ENCODE data around the gene NR3C1. TPM values are rescaled to one million over a fixed set of nuclear protein-coding genes. Genes with fewer than 3 reads are reported as not detected.

NR3C1 gene
- total and polyA plus RNA-seq, 2 of the 4 experiments (the other 2 are of a cell fraction) = 13.7 to 77.4 TPM

GRCh38 chr5:143230676-143230996 lies 172.8 kb downstream of the NR3C1 start:
- no peak overlapping the region for H4K5ac ChIP-seq (ENCODE audit: low read depth, low read length)
- H3K79me1 ChIP-seq (ENCODE audit: low read depth in 1 of 2, low read length in 2 of 2) = no peaks in the 10 kb centered on the region
- dilution Hi-C loops (cut with HindIII; ENCODE audit: low sequenced_read_pairs, unreplicated experiment) = no loop called here
- H2AK5ac ChIP-seq (ENCODE audit: low read depth, low read length) = no peak overlapping the region
- in situ Hi-C loops (cut with MboI; ENCODE audit: low sequenced_read_pairs) = no loop called here
- no peak overlapping the region for H3K9ac ChIP-seq (ENCODE audit: low read depth, low read length)
- no peak overlapping the region for H3K4me3 ChIP-seq (ENCODE audit: insufficient read depth, low read depth, low read length)
- peak overlapping the region; percentile 43; the same call in 1 of the 2 replicates for H2BK20ac ChIP-seq (ENCODE audit: low read depth, low read length)
- H4K91ac ChIP-seq (ENCODE audit: insufficient read depth, low read depth, low read length) = no peak overlapping the region
- DNase-seq (no peak), ATAC-seq (ENCODE audit: low read depth) (no peak)
- no peaks in the 10 kb centered on the region for H3K36me3 ChIP-seq (ENCODE audit: control insufficient read depth, insufficient read depth, low read length)
- H2BK120ac ChIP-seq (ENCODE audit: low read depth, low read length) = peak overlapping the region; percentile 1; the same call in 1 of the 2 replicates
- no peak overlapping the region for H3K4me2 ChIP-seq (ENCODE audit: low read depth, low read length)
- no peak overlapping the region for H3K27ac ChIP-seq (ENCODE audit: insufficient read depth, low read length)
- no peak overlapping the region for H4K8ac ChIP-seq (ENCODE audit: low read depth in 2 of 2, low read length in 2 of 2)
- 84% methylated on average over 3 of the region's 6 CpGs; no CpG with 5 or more reads in 1 of the 2 experiments for WGBS, 2 experiments (ENCODE audit: extremely low coverage in 2 of 2, insufficient read length in 1 of 2)
- peaks cover 12% of the 10 kb centered on the region; the same call in 1 of the 2 replicates for H3K9me1 ChIP-seq (ENCODE audit: insufficient read depth, low read length)
- no peak overlapping the region for H3K56ac ChIP-seq (ENCODE audit: extremely low read depth, insufficient read depth, low read length)
- H3K14ac ChIP-seq (replicated peaks; ENCODE audit: low read depth, low read length) = no peak overlapping the region
- H3K27me3 ChIP-seq (ENCODE audit: control insufficient read depth, insufficient read depth, low read length) = no peaks in the 10 kb centered on the region
- H4K20me1 ChIP-seq (ENCODE audit: insufficient read depth, low read length) = no peaks in the 10 kb centered on the region
- BruUV-seq (replicated peaks) = no TSS peak
- intact Hi-C loops (cut with micrococcal nuclease) = no loop called here
- no peak overlapping the region for H2BK5ac ChIP-seq (ENCODE audit: low read depth, low read length, poor library complexity, severe bottlenecking)
- H3K4ac ChIP-seq (ENCODE audit: low read depth, low read length) = no peak overlapping the region
- no peak for TF ChIP-seq CHD1 (IDR thresholded peaks at IDR 0.05; ENCODE audit: low read depth, low read length)
- no peak for TF ChIP-seq ELK1 (IDR thresholded peaks at IDR 0.05; ENCODE audit: borderline replicate concordance, low read depth, low read length)
- TF ChIP-seq POLR2A (IDR thresholded peaks at IDR 0.05; ENCODE audit: low read depth, low read length) = no peak
- TF ChIP-seq NFE2L2 (IDR thresholded peaks at IDR 0.05; ENCODE audit: low read depth, low read length) = no peak
- TF ChIP-seq RAD21 (IDR thresholded peaks at IDR 0.05; ENCODE audit: low read length) = no peak
- no peak for TF ChIP-seq CTCF (conservative IDR thresholded peaks at IDR 0.05; ENCODE audit: low read depth, low read length)
- TF ChIP-seq RFX5 (IDR thresholded peaks at IDR 0.05; ENCODE audit: low read depth, low read length) = no peak
- no peak for TF ChIP-seq SMC3 (IDR thresholded peaks at IDR 0.05; ENCODE audit: low read depth, low read length)
- TF ChIP-seq MAFK (IDR thresholded peaks at IDR 0.05; ENCODE audit: low read depth, low read length) = no peak
- TF ChIP-seq USF2 (IDR thresholded peaks at IDR 0.05; ENCODE audit: low read depth, low read length) = no peak
- TF ChIP-seq MXI1 (IDR thresholded peaks at IDR 0.05; ENCODE audit: borderline replicate concordance, low read depth, low read length) = no peak
- no peak for TF ChIP-seq RCOR1 (IDR thresholded peaks at IDR 0.05; ENCODE audit: insufficient replicate concordance, low read length)
- TF ChIP-seq MAZ (IDR thresholded peaks at IDR 0.05; ENCODE audit: borderline replicate concordance, low read depth, low read length) = no peak
- TF ChIP-seq CEBPB (IDR thresholded peaks at IDR 0.05; ENCODE audit: low read depth, low read length) = no peak
- no peak for TF ChIP-seq BHLHE40 (IDR thresholded peaks at IDR 0.05; ENCODE audit: low read depth, low read length)
- TF ChIP-seq FOS (IDR thresholded peaks at IDR 0.05; ENCODE audit: low read depth, low read length) = no peak
- no peak overlapping the region for H3K23ac ChIP-seq (ENCODE audit: low read depth, low read length)
- ChIA-PET POLR2A (ENCODE audit: unreplicated experiment) (no interaction called here), CTCF (no interaction called here)
- H3K4me1 ChIP-seq (ENCODE audit: control insufficient read depth, insufficient read depth, low read length) = peaks cover 12% of the 10 kb centered on the region
- H2BK15ac ChIP-seq (ENCODE audit: low read depth, low read length) = peak overlapping the region; percentile 30; the same call in 1 of the 3 replicates
- H3K18ac ChIP-seq (ENCODE audit: low read depth, low read length) = no peak overlapping the region
- no peak overlapping the region for H2AK9ac ChIP-seq (replicated peaks; ENCODE audit: low read depth, low read length, poor library complexity)
- H3K9me3 ChIP-seq (ENCODE audit: control insufficient read depth, insufficient read depth, low read length) = no peaks in the 10 kb centered on the region
- H2AFZ ChIP-seq (replicated peaks; ENCODE audit: low read length, poor library complexity) = no peak overlapping the region
